Natural killer cell (primary cell): ENCODE measurements around the gene PLEKHN1. TPM values are rescaled to one million over a fixed set of nuclear protein-coding genes. Genes with fewer than 3 reads are reported as not detected.

Experiments
- ATAC-seq, 3 donors: fragments of 150-1000 bp in 2 of 3; fragments of 200-7000 bp in 1 of 3; cut with Tn5 transposase; 1 replicate in 1 of 3; 2 replicates in 2 of 3; pipeline ENCODE4 v1.10.0; 2021; ENCODE audit warnings: mild to moderate bottlenecking in 2 of 3, moderate library complexity in 2 of 3
- DNase-seq, 2 donors: peaks; one replicate each; pipeline versions ENCODE4 v3.0.0 to v3.0.0-alpha.2; 2013 to 2021; ENCODE audit warnings: mixed read lengths in 1 of 2
- H3K27ac ChIP-seq: one replicate; pipeline ENCODE4 v1.5.1; 2013; ENCODE audit warnings: mild to moderate bottlenecking, low read length
- H3K27me3 ChIP-seq: one replicate; pipeline ENCODE4 v1.6.1; 2013; ENCODE audit warnings: low read length; ENCODE audit not compliant: control insufficient read depth, insufficient read depth
- H3K36me3 ChIP-seq: one replicate; pipeline ENCODE4 v1.6.1; 2013; ENCODE audit warnings: low read length; ENCODE audit not compliant: control insufficient read depth, insufficient read depth
- H3K4me1 ChIP-seq: one replicate; pipeline ENCODE4 v1.6.1; 2013; ENCODE audit warnings: low read length; ENCODE audit not compliant: control insufficient read depth, insufficient read depth
- H3K4me3 ChIP-seq: one replicate; pipeline ENCODE4 v1.5.1; 2013; ENCODE audit warnings: low read length
- H3K9me3 ChIP-seq: one replicate; pipeline ENCODE4 v1.6.1; 2013; ENCODE audit warnings: low read length; ENCODE audit not compliant: control insufficient read depth, insufficient read depth
- H3K27ac Mint-ChIP-seq, 2 donors: one replicate each; pipeline ENCODE4 v1.8.0; 2022; ENCODE audit warnings: mild to moderate bottlenecking in 2 of 2, mixed read lengths in 2 of 2, moderate library complexity in 1 of 2
- H3K27me3 Mint-ChIP-seq, 2 donors: one replicate each; pipeline ENCODE4 v1.8.0; 2022; ENCODE audit warnings: low read depth in 2 of 2, mixed read lengths in 2 of 2
- H3K36me3 Mint-ChIP-seq: one replicate; pipeline ENCODE4 v1.8.0; 2022; ENCODE audit warnings: mixed read lengths
- H3K4me1 Mint-ChIP-seq, 2 donors: one replicate each; pipeline ENCODE4 v1.8.0; 2022; ENCODE audit warnings: mixed read lengths in 2 of 2
- H3K4me3 Mint-ChIP-seq: one replicate; pipeline ENCODE4 v1.8.0; 2022; ENCODE audit warnings: mild to moderate bottlenecking, moderate library complexity, mixed read lengths
- H3K9me3 Mint-ChIP-seq, 2 donors: one replicate each; pipeline ENCODE4 v1.8.0; 2022; ENCODE audit warnings: mixed read lengths in 2 of 2
- WGBS: methylation state at CpG from one replicate; pipeline ENCODE4 v1.1.7; 2013; ENCODE audit warnings: missing lambda C conversion rate; ENCODE audit not compliant: insufficient coverage; 5-methylcytosine and 5-hydroxymethylcytosine counted together
- intact Hi-C: fragments of 100-400 bp; cut with micrococcal nuclease; formaldehyde crosslinking; loops from one replicate; pipeline ENCODE4 v1.14.2; 2022
- total RNA-seq, 4 donors: library from RNA; stranded (reverse); fragments of 120-200 nt in 1 of 4; gene quantifications; one replicate each; pipeline versions ENCODE4 v1.2.3 to v1.2.4, GENCODE V29; 2013 to 2022
- TF ChIP-seq, protein P1 (sequence below): fragments of 200-600 bp; IDR thresholded peaks from one replicate; pipeline ENCODE4 v1.8.0; 2022; ENCODE audit warnings: antibody characterized with exemption

PLEKHN1 gene
- total RNA-seq, 3 donors from 2014 or later (not counting 1 experiment from before 2014, with no cell fraction given), result 1.3 to 1.9 (median 1.3) TPM

DNA sequence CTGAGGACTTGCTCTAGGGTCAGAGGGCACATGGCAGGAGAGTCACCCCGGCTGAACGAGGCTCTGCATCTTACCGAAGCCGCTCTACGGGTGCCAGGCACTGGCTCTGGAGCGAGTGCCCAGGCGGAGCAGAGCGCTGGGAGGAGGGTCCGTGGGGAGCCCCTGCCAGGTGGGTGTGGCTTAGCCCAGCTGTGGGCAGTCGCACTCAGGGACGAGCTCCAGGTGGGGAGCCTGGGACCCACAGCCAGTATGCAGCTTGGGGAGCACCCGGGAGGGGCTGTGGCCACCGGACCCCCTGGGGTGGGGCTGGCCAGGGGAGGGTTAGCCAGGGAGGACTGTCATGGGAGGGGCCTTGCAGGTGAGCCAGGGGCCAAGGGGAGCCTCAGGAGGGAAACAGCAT, 57.4 kb downstream of the PLEKHN1 start:
- H3K4me3 ChIP-seq, result no peak overlapping the region
- WGBS, result 76% methylated on average over 13 of the region's 13 CpGs
- peaks cover 22% of the 10 kb centered on the region for H3K4me1 ChIP-seq
- no peaks in the 10 kb centered on the region for H3K36me3 ChIP-seq
- intact Hi-C loops, result no loop called here
- no peak overlapping the region for H3K27ac ChIP-seq
- Mint-ChIP-seq H3K27ac (no peak overlapping the region), H3K9me3 (no peaks in the 10 kb centered on the region), H3K4me3 (no peak overlapping the region), H3K36me3 (no peaks in the 10 kb centered on the region), H3K4me1 (peaks cover 0 to 14% of the 10 kb centered on the region in 2 donors), H3K27me3 (peaks cover 0 to 9% of the 10 kb centered on the region in 2 donors)
- no peaks in the 10 kb centered on the region for H3K9me3 ChIP-seq
- no peak for ATAC-seq
- peaks cover 11% of the 10 kb centered on the region for H3K27me3 ChIP-seq
- TF ChIP-seq, protein P1, sequence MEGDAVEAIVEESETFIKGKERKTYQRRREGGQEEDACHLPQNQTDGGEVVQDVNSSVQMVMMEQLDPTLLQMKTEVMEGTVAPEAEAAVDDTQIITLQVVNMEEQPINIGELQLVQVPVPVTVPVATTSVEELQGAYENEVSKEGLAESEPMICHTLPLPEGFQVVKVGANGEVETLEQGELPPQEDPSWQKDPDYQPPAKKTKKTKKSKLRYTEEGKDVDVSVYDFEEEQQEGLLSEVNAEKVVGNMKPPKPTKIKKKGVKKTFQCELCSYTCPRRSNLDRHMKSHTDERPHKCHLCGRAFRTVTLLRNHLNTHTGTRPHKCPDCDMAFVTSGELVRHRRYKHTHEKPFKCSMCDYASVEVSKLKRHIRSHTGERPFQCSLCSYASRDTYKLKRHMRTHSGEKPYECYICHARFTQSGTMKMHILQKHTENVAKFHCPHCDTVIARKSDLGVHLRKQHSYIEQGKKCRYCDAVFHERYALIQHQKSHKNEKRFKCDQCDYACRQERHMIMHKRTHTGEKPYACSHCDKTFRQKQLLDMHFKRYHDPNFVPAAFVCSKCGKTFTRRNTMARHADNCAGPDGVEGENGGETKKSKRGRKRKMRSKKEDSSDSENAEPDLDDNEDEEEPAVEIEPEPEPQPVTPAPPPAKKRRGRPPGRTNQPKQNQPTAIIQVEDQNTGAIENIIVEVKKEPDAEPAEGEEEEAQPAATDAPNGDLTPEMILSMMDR, result no peak
- DNase-seq, result no peak

DNA sequence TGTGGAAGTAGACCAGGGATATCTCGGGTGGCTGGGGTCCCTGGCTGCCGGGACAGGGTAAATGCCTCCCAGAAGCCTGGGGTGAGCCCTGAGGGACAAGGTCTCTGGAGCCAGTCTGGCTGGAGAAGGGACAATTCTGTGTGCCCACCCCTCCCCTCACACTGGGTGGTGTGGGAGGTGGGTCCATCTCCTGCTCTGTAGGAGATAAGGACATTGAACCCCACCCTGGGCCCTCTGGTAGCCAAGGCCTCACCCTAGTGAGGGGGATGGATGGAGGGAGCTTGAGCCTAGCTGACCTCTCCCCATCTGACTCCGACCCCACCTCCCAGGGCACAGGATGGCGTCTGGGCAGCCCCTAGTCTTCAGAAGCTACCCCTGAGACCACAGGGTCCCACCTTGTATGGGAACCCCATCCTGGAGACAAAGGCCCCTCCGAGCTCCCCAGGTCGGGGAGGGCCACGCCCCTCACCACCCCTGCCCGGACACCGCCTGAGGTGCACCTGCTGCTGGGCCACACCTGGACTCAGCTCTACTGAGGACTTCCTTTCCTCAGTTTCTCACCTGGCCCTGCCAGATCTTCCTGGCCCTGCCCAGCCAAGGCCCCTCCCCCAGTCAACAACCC, 58.0 kb downstream of the PLEKHN1 start:
- peaks cover 11% of the 10 kb centered on the region for H3K27me3 ChIP-seq
- no peaks in the 10 kb centered on the region for H3K36me3 ChIP-seq
- no peaks in the 10 kb centered on the region for H3K9me3 Mint-ChIP-seq
- H3K4me1 ChIP-seq, result peaks cover 16% of the 10 kb centered on the region
- DNase-seq, result no peak
- no peak overlapping the region for H3K27ac Mint-ChIP-seq
- intact Hi-C loops, result no loop called here
- H3K27ac ChIP-seq, result no peak overlapping the region
- no peaks in the 10 kb centered on the region for H3K36me3 Mint-ChIP-seq
- H3K4me1 Mint-ChIP-seq, result peaks cover 0 to 14% of the 10 kb centered on the region in 2 donors
- WGBS, result 89% methylated on average over 8 of the region's 9 CpGs
- no peak overlapping the region for H3K4me3 ChIP-seq
- TF ChIP-seq, protein P1, result no peak
- no peak for ATAC-seq
- H3K27me3 Mint-ChIP-seq, result peaks cover 0 to 9% of the 10 kb centered on the region in 2 donors
- H3K4me3 Mint-ChIP-seq, result no peak overlapping the region
- H3K9me3 ChIP-seq, result no peaks in the 10 kb centered on the region

DNA sequence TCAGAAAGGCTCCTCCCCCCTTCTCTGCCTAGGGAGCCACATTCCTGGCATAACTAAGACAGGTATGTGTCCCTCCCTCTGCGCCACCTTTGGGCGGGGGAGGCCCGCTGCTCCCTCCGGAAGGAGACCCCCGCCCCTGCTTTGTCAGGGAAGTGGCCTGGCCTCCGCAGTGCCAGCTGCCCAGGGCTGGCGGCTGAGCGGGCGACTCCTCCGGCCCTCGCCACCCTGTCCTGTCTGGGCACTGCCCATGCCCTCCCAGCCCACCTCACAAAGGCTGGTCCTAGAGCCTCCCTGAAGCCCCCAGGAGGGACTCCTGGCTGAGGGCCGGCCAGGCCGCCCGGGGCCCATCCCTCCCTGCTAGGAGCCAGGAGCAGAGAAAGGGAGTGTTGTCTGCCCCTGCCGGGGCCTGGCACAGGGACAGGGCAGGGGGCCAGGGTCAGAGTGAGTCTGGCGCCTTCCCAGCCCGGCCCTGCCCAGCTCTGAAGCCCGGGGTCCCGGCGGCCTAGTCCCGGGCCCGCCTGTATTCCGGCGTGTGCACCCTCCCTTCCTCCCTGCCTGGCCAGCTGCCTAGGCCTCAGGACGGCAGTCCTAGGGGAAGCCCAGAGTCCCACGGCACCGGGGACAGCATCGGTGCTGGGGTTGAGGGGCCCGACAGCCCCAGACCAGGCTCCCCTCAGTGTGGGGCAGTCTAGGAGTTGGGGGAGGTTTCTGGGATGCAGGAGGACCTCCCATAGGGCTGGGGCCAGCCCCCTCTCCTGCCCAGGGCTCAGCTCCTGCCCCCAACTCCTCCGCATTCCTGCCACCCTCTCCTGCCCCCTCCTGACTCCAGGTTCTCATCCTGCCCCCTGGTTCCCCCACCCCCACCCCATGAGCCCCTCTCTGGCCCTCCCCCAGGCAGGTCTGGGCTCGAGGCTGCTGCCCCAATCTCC, 58.8 kb downstream of the PLEKHN1 start:
- Mint-ChIP-seq H3K27me3 (peaks cover 0 to 9% of the 10 kb centered on the region in 2 donors), H3K4me1 (peaks cover 0 to 14% of the 10 kb centered on the region in 2 donors), H3K9me3 (no peaks in the 10 kb centered on the region), H3K27ac (no peak overlapping the region), H3K36me3 (no peaks in the 10 kb centered on the region), H3K4me3 (no peak overlapping the region)
- intact Hi-C loops, result no loop called here
- ATAC-seq (no peak), DNase-seq (no peak)
- peaks cover 11% of the 10 kb centered on the region for H3K27me3 ChIP-seq
- TF ChIP-seq, protein P1, result no peak
- WGBS, result 90% methylated on average over 30 of the region's 31 CpGs
- peaks cover 16% of the 10 kb centered on the region for H3K4me1 ChIP-seq
- no peak overlapping the region for H3K4me3 ChIP-seq
- no peaks in the 10 kb centered on the region for H3K36me3 ChIP-seq
- H3K27ac ChIP-seq, result no peak overlapping the region
- no peaks in the 10 kb centered on the region for H3K9me3 ChIP-seq

Other genes starting within 250 kb of the PLEKHN1 start
- not detected for gene SAMD11, start 42.6 kb upstream of the PLEKHN1 start, total RNA-seq
- gene NOC2L, start 7.2 kb upstream of the PLEKHN1 start, total RNA-seq, result 10 to 100 TPM; 61.4 to 66.0 (median 61.8) TPM
- 10 to 100 TPM; 17.8 to 33.5 (median 22.4) TPM for gene KLHL17, start 5.9 kb upstream of the PLEKHN1 start, total RNA-seq
- gene PERM1, start 15.6 kb downstream of the PLEKHN1 start, total RNA-seq, result not detected
- 10 to 100 TPM; 15.4 to 35.5 (median 28.9) TPM for gene HES4, start 33.6 kb downstream of the PLEKHN1 start, total RNA-seq
- 10 to 100 TPM; 17.0 to 56.9 (median 50.2) TPM for gene ISG15, start 47.0 kb downstream of the PLEKHN1 start, total RNA-seq
- 1 to 10 TPM; 4.1 to 5.0 (median 4.6) TPM for gene AGRN, start 53.6 kb downstream of the PLEKHN1 start, total RNA-seq
- not detected for gene RNF223, start 107.8 kb downstream of the PLEKHN1 start, total RNA-seq
- 10 to 100 TPM; 19.6 to 25.1 (median 21.5) TPM for gene C1orf159, start 149.6 kb downstream of the PLEKHN1 start, total RNA-seq
- 1 to 10 TPM in 2 of 3 donors, under 1 TPM in 1; 0.23 to 1.7 (median 1.7) TPM for gene TTLL10, start 207.4 kb downstream of the PLEKHN1 start, total RNA-seq
- gene TNFRSF18, start 240.1 kb downstream of the PLEKHN1 start, total RNA-seq, result 10 to 100 TPM; 40.3 to 81.9 (median 54.7) TPM
- gene TNFRSF4, start 247.7 kb downstream of the PLEKHN1 start, total RNA-seq, result 10 to 100 TPM; 14.3 to 26.5 (median 15.7) TPM